Left kidney (tissue), 2 donors: ENCODE measurements around the gene HSDL2. TPM values are rescaled to one million over a fixed set of nuclear protein-coding genes. Genes with fewer than 3 reads are reported as not detected.

Source experiments
- DNase-seq: peaks from one replicate; pipeline ENCODE4 v3.0.0-alpha.2; 2013
- polyA plus RNA-seq: library from polyadenylated mRNA; unstranded; fragments of 120-200 nt; gene quantifications from one replicate; pipeline ENCODE4 v1.2.1, GENCODE V29; 2013; ENCODE audit not compliant: insufficient read length

HSDL2 gene
- polyA plus RNA-seq, 1 donor = 114 TPM

GRCh38 chr9:112445196-112445595, 65.3 kb downstream of the HSDL2 start:
- no peak for DNase-seq

GRCh38 chr9:112446080-112446479, 66.2 kb downstream of the HSDL2 start:
- DNase-seq = no peak

GRCh38 chr9:112446526-112446925, 66.6 kb downstream of the HSDL2 start:
- no peak for DNase-seq

- no peak for DNase-seq
Measured at GRCh38 chr9:112447283-112447761, 67.4 kb downstream of the HSDL2 start.

GRCh38 chr9:112462855-112463254, 82.9 kb downstream of the HSDL2 start:
- DNase-seq = no peak

GRCh38 chr9:112465352-112465751, 85.4 kb downstream of the HSDL2 start:
- DNase-seq = no peak

GRCh38 chr9:112472996-112473395, 93.1 kb downstream of the HSDL2 start:
- DNase-seq = no peak

- no peak for DNase-seq
Measured at GRCh38 chr9:112473986-112474385, 94.1 kb downstream of the HSDL2 start.

GRCh38 chr9:112475318-112475717, 95.4 kb downstream of the HSDL2 start:
- DNase-seq = no peak

- no peak for DNase-seq
Measured at GRCh38 chr9:112477330-112477729, 97.4 kb downstream of the HSDL2 start.

- no peak for DNase-seq
Measured at GRCh38 chr9:112479221-112479620, 99.3 kb downstream of the HSDL2 start.

GRCh38 chr9:112484607-112485006, 104.7 kb downstream of the HSDL2 start:
- no peak for DNase-seq

- no peak for DNase-seq
Measured at GRCh38 chr9:112485574-112485973, 105.7 kb downstream of the HSDL2 start.

GRCh38 chr9:112486221-112487007, 106.5 kb downstream of the HSDL2 start, which contains the start of gene KIAA1958:
KIAA1958 (plus strand) TSS chr9:112486827; CDS start chr9:112574081, 87,254 bp downstream.
- DNase-seq = peak; percentile 63

GRCh38 chr9:112487008-112487798, 107.3 kb downstream of the HSDL2 start:
- DNase-seq = peak; percentile 56

GRCh38 chr9:112487799-112488340, 108.0 kb downstream of the HSDL2 start:
- DNase-seq = peak; percentile 46

- DNase-seq = no peak
Measured at GRCh38 chr9:112489039-112489546, 109.2 kb downstream of the HSDL2 start.

- no peak for DNase-seq
Measured at GRCh38 chr9:112489876-112490666, 110.2 kb downstream of the HSDL2 start.

GRCh38 chr9:112493393-112494137, 113.7 kb downstream of the HSDL2 start:
- no peak for DNase-seq

- DNase-seq = no peak
Measured at GRCh38 chr9:112494153-112494552, 114.2 kb downstream of the HSDL2 start.

- no peak for DNase-seq
Measured at GRCh38 chr9:112495614-112496013, 115.7 kb downstream of the HSDL2 start.
